ENCODE data around the gene ARHGAP24.

The ARHGAP24 gene

GRCh38 chr4:85474818-85475630, at the start of gene ARHGAP24:
TSS of gene ARHGAP24 (plus strand) at chr4:85475150.
- DNase-seq (ENCODE audit: low read depth) = peak; percentile 100

- no peak for DNase-seq (ENCODE audit: low read depth)
Measured at GRCh38 chr4:85426366-85426765, 48.6 kb upstream of the ARHGAP24 start.

GRCh38 chr4:85427123-85427522, 47.8 kb upstream of the ARHGAP24 start:
- no peak for DNase-seq (ENCODE audit: low read depth)

DNA sequence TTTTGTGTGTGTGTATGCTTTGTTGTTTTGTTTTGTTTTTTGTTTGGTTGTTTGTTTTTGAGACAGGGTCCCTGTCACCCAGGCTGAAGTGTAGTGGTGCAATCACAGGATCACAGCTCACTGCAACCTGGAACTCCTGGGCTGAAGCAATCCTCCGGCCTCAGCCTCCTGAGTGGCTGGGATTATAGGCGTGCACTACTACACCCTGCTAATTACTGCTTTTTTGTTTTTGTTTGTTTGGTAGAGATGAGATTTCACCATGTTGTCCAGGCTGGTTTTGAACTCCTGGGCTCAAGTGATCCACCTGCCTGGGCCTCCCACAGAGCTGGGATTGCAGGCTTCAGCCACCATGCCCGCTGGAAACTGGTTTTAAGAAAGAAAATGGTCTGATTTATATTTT, 44.7 kb upstream of the ARHGAP24 start:
- DNase-seq (ENCODE audit: low read depth) = no peak

- DNase-seq (ENCODE audit: low read depth) = peak; percentile 81
Measured at GRCh38 chr4:85430697-85431096, 44.3 kb upstream of the ARHGAP24 start.

GRCh38 chr4:85431156-85431555, 43.8 kb upstream of the ARHGAP24 start:
- peak; percentile 41 for DNase-seq (ENCODE audit: low read depth)

DNA sequence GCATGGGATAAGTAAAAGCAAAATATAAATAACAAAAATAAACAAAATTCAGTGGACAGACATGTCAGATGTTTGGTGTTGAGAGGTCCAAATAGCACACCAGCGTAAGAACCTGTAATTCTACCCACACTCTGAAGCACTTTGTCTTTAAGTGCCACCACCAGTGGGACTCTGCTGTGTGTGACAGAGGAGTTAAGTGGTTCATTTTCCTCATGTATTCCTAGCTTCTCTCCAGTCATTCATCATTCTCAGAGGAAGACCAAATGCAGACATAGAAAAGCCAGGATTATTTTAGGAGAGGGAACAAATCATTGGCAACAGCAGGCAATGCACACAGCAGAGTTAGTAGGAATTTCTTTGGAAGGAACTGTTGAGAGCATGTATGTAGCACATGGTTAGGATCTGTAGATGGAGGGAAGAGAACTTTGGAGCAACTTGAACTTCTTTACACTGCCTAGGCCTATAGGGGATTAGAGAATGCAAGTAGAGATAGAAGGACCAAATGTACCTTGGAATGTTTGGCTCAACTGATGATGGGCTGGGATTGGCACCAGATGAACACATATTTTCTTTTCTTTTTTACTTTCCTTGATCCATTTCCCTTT, 43.0 kb upstream of the ARHGAP24 start:
- DNase-seq (ENCODE audit: low read depth) = no peak

DNA sequence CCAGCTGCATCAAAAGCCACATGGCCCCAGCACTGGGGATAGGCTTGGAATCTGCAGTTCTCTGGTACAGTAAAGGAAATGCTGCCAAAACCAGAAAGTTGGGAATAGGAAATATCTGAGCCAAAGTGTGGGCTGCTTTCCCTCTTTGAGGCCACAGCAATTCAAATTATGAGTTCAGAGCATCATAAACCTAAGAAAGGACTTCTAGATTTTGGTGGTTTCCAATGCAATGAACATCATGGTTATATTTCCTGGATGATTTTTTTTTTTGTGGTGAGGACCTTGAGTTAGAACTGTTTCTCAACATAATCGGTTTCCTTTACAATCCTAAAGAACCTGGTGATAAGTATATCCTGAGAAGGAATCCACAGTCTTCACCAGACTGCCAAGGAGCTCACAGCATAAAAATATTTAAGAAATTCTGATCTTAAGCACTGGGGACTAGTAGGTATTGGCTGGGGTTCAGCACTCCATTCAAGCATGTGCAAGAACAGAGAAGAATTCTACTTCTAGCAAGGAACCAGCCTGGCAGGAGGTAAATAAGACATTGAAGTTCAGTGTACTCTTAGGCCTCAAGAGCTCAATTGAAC, 29.8 kb upstream of the ARHGAP24 start:
- no peak for DNase-seq (ENCODE audit: low read depth)

DNA sequence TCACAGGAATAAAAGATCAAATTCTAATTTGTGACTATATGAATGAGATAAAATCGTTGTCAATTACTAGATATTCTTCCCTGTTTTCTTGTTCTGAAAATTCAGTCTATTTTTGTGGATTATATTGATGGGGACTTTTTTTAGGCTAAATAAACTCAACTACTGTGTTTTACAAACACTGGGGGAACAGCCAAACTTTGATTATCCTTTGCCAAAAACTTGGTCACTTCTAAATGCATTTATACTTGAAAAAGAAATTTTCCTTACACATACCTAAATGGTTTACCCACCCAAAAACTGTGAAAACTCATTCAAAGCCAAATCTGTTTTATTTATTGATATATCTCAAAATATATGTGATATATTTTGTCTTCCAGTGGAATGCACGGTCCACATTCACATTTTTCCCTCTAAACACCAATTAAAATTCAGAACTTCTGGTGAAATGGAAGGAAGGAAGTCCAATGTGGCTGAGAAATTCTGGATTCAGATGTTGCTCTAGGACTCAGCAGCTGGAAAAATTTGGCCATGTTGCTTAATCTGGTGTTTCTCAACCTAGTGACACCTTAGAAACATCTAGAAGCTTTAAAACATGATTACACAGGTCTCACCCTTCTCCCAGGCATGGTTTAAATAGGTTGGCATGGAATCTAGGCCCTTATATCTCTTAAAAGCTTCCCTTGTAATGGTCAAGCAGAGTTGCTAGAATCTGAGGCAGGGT, 28.6 kb upstream of the ARHGAP24 start:
- DNase-seq (ENCODE audit: low read depth) = no peak

GRCh38 chr4:85448906-85449890, 25.8 kb upstream of the ARHGAP24 start:
- DNase-seq (ENCODE audit: low read depth) = peak; percentile 19

DNA sequence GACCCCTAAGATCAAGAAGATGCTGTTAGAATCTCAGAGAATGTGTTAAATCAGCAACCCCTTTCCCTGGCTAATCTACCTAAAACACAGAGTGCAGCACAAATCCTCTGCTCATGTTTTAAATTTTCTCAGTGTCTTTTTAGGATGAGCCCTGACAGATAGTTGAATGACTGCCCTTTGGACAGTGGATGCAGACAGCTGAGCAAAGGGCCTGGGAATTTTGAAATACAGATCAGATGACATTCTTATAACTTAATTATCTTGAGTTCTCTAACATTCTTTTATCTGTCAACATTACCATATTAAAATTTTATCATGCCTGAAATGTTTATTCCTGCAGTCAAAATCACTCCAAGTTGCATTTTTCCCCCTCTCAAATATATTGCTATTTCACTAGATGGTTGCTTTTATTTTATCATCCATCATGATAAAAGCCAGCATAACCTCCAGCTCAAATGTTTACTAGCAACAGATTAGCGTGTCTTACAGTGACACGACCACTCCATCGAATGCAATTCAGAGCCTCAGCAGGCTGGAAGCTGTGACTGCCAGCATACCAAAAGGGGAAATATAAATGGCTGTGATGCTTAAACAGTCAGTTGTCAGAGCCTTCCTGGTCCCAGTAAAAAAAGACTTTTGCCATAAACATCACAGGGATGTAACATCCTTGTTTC, 22.8 kb upstream of the ARHGAP24 start:
- DNase-seq (ENCODE audit: low read depth) = no peak

- no peak for DNase-seq (ENCODE audit: low read depth)
Measured at GRCh38 chr4:85455942-85456341, 19.0 kb upstream of the ARHGAP24 start.

DNA sequence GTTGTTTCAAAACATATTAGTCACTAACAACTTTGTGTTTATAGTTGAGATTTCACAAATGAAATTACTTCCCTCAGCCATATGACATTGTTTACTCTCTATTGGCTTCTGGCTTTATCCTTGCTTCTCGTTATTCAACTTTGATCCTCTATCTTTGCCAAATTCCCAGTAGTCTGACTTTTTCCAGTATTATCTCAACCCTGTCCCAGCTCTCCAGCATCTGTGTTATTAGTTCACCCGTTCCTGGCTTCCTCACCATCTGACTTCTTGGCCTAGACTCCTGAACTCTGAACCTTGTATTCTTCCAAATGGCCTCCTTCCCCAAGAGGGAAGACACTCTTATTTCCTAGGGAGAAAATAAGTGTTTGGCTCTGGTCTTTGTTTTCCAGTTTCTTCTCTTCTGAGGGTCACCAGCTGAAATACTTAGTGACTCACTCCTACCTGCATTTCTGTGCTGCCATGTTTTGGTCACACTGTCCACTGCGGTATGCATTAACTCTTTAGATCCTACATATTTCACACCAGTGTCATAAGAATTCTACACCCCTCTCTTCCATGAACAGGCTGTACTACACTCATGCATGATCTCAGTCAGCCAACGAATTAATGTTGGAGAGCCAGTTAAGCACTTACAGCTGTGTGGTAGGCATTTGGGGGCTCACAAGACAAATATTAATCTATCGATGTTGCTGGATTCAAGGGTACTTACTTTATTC, 17.0 kb upstream of the ARHGAP24 start:
- no peak for DNase-seq (ENCODE audit: low read depth)

DNA sequence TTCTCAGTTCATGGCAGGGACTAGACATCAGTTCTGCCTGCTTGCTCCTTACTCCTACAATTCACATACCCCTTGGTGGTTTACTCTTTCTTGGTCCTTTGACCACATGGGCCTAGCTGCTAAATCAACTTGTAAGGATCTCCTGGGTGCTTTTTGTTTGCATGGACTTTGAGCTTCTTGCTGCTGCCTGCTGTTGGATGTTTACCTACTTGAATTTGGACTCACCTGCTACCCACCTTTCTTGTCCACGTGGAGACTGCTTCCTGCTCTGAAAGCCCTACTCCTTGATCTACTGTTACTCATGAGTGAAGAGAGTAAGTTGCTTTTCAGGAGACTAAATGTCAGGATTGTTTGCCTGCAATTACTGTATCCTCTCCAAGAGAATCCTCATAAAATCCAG, 15.2 kb upstream of the ARHGAP24 start:
- DNase-seq (ENCODE audit: low read depth) = no peak

DNA sequence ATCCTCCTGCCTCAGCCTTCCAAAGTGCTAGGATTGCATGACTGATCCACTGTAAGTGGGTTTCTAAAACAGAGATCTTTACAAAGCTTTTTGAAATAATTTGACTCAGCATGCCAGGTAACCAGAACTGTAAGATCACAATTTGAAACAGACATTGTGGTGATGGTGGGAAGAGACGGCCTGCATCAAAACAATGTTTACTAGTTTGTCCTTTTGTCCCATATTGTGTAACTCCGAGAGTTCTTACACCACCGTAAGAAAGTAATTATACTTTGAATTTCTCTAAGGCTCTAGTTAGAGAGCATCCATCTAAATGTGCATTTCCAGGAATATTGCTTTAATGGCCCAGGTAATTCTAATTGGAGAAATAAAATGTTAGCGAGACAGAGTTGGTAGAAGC, 594 bp upstream of the ARHGAP24 start:
- peak; percentile 63 for DNase-seq (ENCODE audit: low read depth)

- DNase-seq (ENCODE audit: low read depth) = peak; percentile 66
Measured at GRCh38 chr4:85475631-85476233, 782 bp downstream of the ARHGAP24 start.

DNA sequence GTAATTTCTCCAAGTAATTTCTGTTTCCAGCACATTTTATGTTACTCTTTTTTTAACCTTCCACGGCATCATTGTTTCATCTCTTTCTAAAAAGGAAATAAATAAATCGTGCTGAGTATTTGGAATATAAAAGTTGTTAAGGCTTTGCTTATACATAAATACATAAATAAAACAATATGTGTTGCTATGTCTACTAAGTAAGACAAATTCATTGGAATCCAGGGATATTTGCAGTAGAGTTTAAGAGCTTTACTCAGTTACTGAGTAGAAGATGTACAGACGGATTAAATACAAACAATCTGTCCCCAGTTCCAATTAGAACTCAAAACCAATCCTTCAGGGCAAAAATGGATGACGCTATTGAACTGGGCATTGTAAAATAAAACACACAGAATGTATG, 1.4 kb downstream of the ARHGAP24 start:
- DNase-seq (ENCODE audit: low read depth) = no peak

DNA sequence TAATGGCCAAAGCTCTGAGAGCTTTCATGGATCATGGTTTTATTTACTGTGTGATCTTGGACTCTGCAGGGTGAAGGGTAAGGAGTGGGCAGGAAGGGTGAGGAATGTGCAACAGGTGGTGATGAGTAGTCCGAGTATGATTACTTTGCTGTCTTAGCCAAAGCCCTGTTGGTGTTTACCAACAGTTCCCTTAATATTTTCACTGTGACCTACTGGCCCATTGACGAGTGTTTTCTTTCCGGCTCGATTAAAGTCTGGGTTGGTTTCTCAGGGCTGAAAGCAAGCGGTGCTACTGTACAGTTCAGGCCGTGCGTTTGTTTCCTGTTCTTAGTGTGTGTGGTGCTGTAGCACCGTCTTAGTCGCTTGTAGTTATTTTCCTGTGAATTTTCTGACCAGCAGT, 2.6 kb downstream of the ARHGAP24 start:
- DNase-seq (ENCODE audit: low read depth) = peak; percentile 64

DNA sequence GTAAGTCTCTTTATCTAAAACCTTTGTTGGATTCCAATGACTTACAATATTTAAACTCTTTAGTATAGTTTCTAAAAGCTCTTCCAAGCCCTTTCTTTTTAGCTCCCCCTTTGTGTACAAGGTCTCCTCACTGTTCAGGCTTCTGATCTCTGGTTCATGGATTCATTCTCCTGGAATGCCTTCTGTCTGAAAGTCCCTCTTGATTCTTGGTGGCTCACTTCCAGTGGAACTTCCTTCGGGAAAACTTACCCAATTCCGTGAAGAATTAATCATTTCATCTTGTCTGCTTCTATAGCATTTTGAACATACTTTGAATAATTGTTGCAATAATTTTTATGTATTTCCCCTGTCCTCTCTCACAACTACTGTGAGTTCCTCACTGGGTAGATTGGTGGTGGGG, 3.6 kb downstream of the ARHGAP24 start:
- peak; percentile 65 for DNase-seq (ENCODE audit: low read depth)

Data from amniotic epithelial cell (primary cell).